ENCODE measurements around the gene WWP2.
A peak's percentile ranks its signal among the peaks of the same experiment; 100 is the strongest.
"Not testable (repeated sequence)": the region's sequence is repeated elsewhere in the genome, so short reads cannot be mapped to it uniquely, and the experiment has no call there.

The WWP2 gene

DNA sequence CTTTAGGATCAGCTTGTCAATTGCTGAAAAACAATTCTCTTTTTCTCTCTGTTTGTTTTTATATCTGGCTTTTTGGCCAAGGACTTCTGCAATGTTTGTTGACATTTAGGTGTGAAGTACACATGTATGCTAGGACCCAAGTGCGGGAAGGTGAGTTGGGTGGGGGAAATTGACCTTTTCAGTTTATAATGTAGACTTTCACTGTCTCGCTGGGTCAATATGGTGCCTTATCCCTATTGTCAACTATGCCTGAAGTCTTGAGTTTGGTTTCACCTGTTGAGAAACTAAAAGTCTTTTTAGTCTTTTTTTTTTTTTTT is 9.5 kb downstream of the WWP2 start:
- Histone ChIP-seq H3K9me3 (ENCODE audit: low read depth, low read length) (no peaks in the 10 kb centered on the region), H3K4me3 (no peak overlapping the region), H3K27ac (no peak overlapping the region), H3K9ac (ENCODE audit: insufficient read length) (no peak overlapping the region), H3K36me3 (ENCODE audit: insufficient read depth, low read length) (no peaks in the 10 kb centered on the region)
- no peak for DNase-seq (ENCODE audit: low read depth, low spot score)
- TF ChIP-seq POLR2AphosphoS5 (IDR thresholded peaks at IDR 0.05; ENCODE audit: borderline replicate concordance, low read depth, low read length) = no peak
- TF ChIP-seq FOXP2 (optimal IDR thresholded peaks at IDR 0.05; ENCODE audit: control extremely low read depth, extremely low read length, insufficient read depth) = no peak
- no peak for TF ChIP-seq EZH2 (IDR thresholded peaks at IDR 0.05)

DNA sequence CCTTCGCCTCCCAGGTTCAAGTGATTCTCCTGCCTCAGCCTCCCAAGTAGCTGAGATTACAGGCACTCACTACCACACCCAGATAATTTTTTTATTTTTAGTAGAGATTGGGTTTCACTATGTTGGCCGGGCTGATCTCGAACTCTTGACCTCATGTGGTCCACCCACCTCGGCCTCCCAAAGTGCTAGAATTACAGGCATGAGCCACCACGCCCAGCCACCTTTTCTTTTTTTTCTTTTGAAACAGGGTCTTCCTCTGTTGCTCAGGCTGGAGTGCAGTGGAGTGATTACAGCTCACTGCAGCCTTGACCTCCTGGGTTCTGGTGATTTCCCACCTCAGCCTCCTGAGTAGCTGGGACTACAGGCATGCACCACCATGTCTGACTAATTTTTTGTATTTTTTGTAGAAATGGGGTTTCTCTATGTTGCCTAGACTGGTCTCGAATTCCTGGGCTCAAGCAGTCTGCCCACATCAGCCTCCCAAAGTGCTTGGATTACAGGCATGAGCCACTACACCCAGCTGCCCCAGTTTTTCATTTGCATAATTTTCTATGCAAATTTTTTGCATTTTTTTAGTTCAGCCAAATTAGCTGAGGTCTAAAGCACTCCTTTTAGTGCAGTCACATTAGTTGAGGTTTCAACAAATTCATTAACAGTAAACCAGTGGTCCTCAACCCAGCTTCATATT is 11.3 kb downstream of the WWP2 start:
- Histone ChIP-seq H3K9me3 (ENCODE audit: low read depth, low read length) (no peaks in the 10 kb centered on the region), H3K36me3 (ENCODE audit: insufficient read depth, low read length) (no peaks in the 10 kb centered on the region), H3K27ac (no peak overlapping the region), H3K4me3 (no peak overlapping the region), H3K9ac (ENCODE audit: insufficient read length) (no peak overlapping the region)
- TF ChIP-seq POLR2AphosphoS5 (IDR thresholded peaks at IDR 0.05; ENCODE audit: borderline replicate concordance, low read depth, low read length) = no peak
- no peak for TF ChIP-seq EZH2 (IDR thresholded peaks at IDR 0.05)
- TF ChIP-seq FOXP2 (optimal IDR thresholded peaks at IDR 0.05; ENCODE audit: control extremely low read depth, extremely low read length, insufficient read depth) = no peak
- DNase-seq (ENCODE audit: low read depth, low spot score) = no peak

DNA sequence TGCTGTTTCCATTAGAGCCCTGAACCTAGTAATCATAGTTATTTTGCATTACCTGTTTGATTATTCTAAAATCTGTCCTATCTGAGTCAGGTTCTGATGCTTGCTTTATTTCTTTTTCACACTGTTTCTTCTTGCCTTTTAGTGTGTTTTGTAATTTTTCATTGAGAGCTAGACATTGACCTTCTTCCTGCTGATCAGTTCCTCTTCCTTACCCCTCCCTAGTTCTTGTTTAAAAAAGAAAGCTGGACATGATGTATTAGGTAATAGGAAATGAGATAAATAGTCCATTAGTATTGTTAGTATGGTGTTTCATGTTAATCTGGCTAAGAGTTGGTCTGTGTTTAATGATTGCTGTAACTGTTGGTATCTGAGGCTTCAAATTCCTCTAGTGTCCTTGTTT is 13.4 kb downstream of the WWP2 start:
- H3K36me3 ChIP-seq (ENCODE audit: insufficient read depth, low read length) = no peaks in the 10 kb centered on the region
- H3K9me3 ChIP-seq (ENCODE audit: low read depth, low read length) = no peaks in the 10 kb centered on the region
- H3K27ac ChIP-seq = no peak overlapping the region
- TF ChIP-seq EZH2 (IDR thresholded peaks at IDR 0.05) (no peak), FOXP2 (optimal IDR thresholded peaks at IDR 0.05; ENCODE audit: control extremely low read depth, extremely low read length, insufficient read depth) (no peak), POLR2AphosphoS5 (IDR thresholded peaks at IDR 0.05; ENCODE audit: borderline replicate concordance, low read depth, low read length) (no peak)
- no peak for DNase-seq (ENCODE audit: low read depth, low spot score)
- no peak overlapping the region for H3K4me3 ChIP-seq
- no peak overlapping the region for H3K9ac ChIP-seq (ENCODE audit: insufficient read length)

DNA sequence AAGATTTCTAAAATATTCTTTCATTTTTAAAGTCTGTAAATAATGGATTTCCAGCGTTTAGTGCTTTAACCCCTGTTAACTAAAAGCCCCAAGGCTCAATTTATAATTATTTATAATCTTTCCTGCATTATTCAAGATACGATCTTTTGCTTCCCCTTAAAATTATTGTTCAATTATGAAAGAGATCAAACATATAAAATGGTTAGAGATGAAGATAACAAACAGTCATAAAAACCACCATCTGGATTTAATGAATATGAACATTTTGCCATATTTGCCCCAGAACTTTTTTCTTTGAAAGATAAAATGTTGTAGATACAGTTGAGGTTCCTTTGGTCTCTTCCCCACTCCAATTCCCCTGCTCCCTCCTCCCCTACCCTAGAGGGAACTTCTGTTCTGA is 17.6 kb downstream of the WWP2 start:
- peak; percentile 55 for DNase-seq (ENCODE audit: low read depth, low spot score)
- no peaks in the 10 kb centered on the region for H3K36me3 ChIP-seq (ENCODE audit: insufficient read depth, low read length)
- no peak for TF ChIP-seq FOXP2 (optimal IDR thresholded peaks at IDR 0.05; ENCODE audit: control extremely low read depth, extremely low read length, insufficient read depth)
- TF ChIP-seq POLR2AphosphoS5 (IDR thresholded peaks at IDR 0.05; ENCODE audit: borderline replicate concordance, low read depth, low read length) = peak; percentile 16; the same call in 1 of the 2 replicates
- TF ChIP-seq EZH2 (IDR thresholded peaks at IDR 0.05) = no peak
- peak overlapping the region; percentile 84; the same call in 1 of the 2 replicates for H3K27ac ChIP-seq
- peak overlapping the region; percentile 36 for H3K4me3 ChIP-seq
- H3K9ac ChIP-seq (ENCODE audit: insufficient read length) = no peak overlapping the region
- H3K9me3 ChIP-seq (ENCODE audit: low read depth, low read length) = no peaks in the 10 kb centered on the region

DNA sequence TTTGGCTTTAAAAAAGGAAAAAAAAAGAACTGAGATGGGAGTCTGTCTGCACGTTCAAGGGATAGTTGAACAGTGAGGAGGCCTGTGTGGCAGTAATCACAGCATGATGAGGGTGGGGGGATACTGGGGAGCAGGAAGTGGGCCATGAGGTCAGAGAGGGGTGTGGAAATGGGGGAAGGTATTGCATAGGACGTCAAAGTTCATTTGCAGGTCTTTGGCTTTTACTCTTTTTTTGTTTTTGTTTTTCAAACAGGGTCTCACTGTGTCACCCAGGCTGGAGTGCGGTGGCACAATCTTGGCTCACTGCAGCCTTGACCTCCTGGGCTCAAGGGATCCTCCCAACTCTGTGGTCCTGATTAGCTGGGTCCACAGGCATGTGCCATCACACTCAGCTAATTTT is 19.0 kb downstream of the WWP2 start:
- no peak overlapping the region for H3K27ac ChIP-seq
- H3K9ac ChIP-seq (ENCODE audit: insufficient read length) = no peak overlapping the region
- no peak for TF ChIP-seq POLR2AphosphoS5 (IDR thresholded peaks at IDR 0.05; ENCODE audit: borderline replicate concordance, low read depth, low read length)
- no peak for TF ChIP-seq FOXP2 (optimal IDR thresholded peaks at IDR 0.05; ENCODE audit: control extremely low read depth, extremely low read length, insufficient read depth)
- no peak for TF ChIP-seq EZH2 (IDR thresholded peaks at IDR 0.05)
- no peak for DNase-seq (ENCODE audit: low read depth, low spot score)
- no peaks in the 10 kb centered on the region for H3K9me3 ChIP-seq (ENCODE audit: low read depth, low read length)
- H3K4me3 ChIP-seq = no peak overlapping the region
- H3K36me3 ChIP-seq (ENCODE audit: insufficient read depth, low read length) = no peaks in the 10 kb centered on the region

DNA sequence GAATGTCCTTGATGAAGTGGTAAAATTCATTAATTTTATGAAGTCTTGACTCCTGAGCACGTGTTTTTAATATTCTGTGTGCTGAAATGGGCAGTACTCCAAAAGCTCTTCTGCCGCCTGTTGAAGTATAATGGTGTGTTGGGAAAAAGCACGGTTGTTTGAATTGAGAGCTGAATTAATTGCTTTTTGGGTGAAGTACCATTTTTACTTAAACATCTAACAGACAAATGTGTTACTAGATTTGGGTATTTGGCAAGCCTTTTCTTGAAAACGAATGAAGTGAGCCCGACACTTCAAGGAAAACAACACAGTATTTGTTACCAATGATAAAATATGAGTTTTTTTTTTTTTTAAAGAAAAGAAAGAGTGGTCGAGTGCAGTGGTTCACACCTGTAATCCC is 22.5 kb downstream of the WWP2 start:
- DNase-seq (ENCODE audit: low read depth, low spot score) = no peak
- H3K4me3 ChIP-seq = no peak overlapping the region
- H3K9me3 ChIP-seq (ENCODE audit: low read depth, low read length) = no peaks in the 10 kb centered on the region
- H3K36me3 ChIP-seq (ENCODE audit: insufficient read depth, low read length) = no peaks in the 10 kb centered on the region
- H3K27ac ChIP-seq = no peak overlapping the region
- no peak overlapping the region for H3K9ac ChIP-seq (ENCODE audit: insufficient read length)
- TF ChIP-seq EZH2 (IDR thresholded peaks at IDR 0.05) = no peak
- TF ChIP-seq POLR2AphosphoS5 (IDR thresholded peaks at IDR 0.05; ENCODE audit: borderline replicate concordance, low read depth, low read length) = no peak
- TF ChIP-seq FOXP2 (optimal IDR thresholded peaks at IDR 0.05; ENCODE audit: control extremely low read depth, extremely low read length, insufficient read depth) = no peak

DNA sequence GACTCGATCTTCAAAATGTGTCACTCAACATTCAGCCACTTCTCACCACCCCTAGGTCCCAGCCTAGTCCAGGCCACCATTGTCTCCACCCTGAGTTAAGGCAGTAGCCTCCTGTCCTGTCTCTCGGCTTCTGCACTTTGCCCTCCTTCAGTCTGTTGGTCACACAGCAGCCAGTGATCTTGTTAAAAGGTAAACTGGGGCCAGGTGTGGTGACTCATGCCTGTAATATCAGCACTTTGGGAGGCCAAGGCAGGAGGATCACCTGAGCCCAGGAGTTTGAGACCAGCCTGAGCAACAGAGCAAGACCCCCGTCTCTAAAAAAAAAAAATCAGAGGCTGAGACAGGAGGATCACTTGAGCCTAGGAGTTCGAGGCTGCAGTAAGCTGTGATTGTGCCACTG is 25.8 kb downstream of the WWP2 start:
- no peak for TF ChIP-seq FOXP2 (optimal IDR thresholded peaks at IDR 0.05; ENCODE audit: control extremely low read depth, extremely low read length, insufficient read depth)
- no peak for TF ChIP-seq POLR2AphosphoS5 (IDR thresholded peaks at IDR 0.05; ENCODE audit: borderline replicate concordance, low read depth, low read length)
- TF ChIP-seq EZH2 (IDR thresholded peaks at IDR 0.05) = no peak
- Histone ChIP-seq H3K9ac (ENCODE audit: insufficient read length) (no peak overlapping the region), H3K4me3 (no peak overlapping the region), H3K36me3 (ENCODE audit: insufficient read depth, low read length) (no peaks in the 10 kb centered on the region), H3K27ac (no peak overlapping the region), H3K9me3 (ENCODE audit: low read depth, low read length) (no peaks in the 10 kb centered on the region)
- no peak for DNase-seq (ENCODE audit: low read depth, low spot score)

DNA sequence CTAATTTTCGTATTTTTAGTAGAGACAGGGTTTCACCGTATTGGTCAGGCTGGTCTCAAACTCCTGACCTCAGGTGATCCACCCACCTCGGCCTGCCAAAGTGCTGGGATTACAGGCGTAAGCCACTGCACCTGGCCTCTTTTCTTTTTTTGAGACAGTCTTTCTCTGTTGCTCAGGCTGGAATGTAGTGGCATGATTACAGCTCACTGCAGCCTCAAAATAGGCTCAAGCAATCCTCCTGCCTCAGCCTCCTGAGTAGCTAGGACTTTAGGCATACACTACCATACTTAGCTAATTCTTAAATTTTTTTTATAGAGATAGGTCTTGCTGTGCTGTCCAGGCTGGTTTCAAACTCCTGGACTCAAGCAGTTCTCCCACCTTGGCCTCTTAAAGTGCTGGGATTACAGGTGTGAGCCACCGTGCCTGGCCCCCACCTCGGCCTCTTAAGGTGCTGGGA is 29.3 kb downstream of the WWP2 start:
- DNase-seq (ENCODE audit: low read depth, low spot score); H3K27ac ChIP-seq; H3K9ac ChIP-seq (ENCODE audit: insufficient read length); H3K36me3 ChIP-seq (ENCODE audit: insufficient read depth, low read length); H3K9me3 ChIP-seq (ENCODE audit: low read depth, low read length); H3K4me3 ChIP-seq: not testable (repeated sequence)

DNA sequence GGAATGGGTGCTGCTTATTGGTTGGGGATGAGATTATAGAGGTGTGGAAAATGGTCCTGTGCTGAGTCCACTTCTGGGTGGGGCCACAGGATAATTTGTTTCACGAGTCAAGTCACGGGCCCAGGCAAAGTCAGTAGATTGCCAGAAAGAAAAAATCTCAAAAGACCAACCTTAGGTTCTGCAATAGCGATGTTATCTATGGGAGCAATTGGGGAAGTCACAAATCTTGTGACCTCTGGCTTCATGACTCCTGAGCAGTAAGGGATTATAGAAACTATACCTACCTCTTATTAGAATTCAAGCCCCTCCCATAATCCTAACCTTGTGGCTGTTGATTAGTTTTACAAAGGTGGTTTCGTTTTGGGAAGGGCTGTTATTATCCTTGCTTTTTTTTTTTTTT is 31.4 kb downstream of the WWP2 start:
- Histone ChIP-seq H3K4me3 (no peak overlapping the region), H3K9me3 (ENCODE audit: low read depth, low read length) (no peaks in the 10 kb centered on the region), H3K27ac (no peak overlapping the region), H3K9ac (ENCODE audit: insufficient read length) (no peak overlapping the region), H3K36me3 (ENCODE audit: insufficient read depth, low read length) (no peaks in the 10 kb centered on the region)
- TF ChIP-seq EZH2 (IDR thresholded peaks at IDR 0.05) = no peak
- no peak for TF ChIP-seq FOXP2 (optimal IDR thresholded peaks at IDR 0.05; ENCODE audit: control extremely low read depth, extremely low read length, insufficient read depth)
- no peak for TF ChIP-seq POLR2AphosphoS5 (IDR thresholded peaks at IDR 0.05; ENCODE audit: borderline replicate concordance, low read depth, low read length)
- DNase-seq (ENCODE audit: low read depth, low spot score) = no peak

All from SK-N-MC (cell line).